Naive thymus-derived CD8-positive, alpha-beta T cell (primary cell): ENCODE measurements around the gene FAM120AOS. TPM values are rescaled to one million over a fixed set of nuclear protein-coding genes. Genes with fewer than 3 reads are reported as not detected.

ENCODE experiments used
- ATAC-seq, 2 donors: fragments of 150-1000 bp; cut with Tn5 transposase in 1 of 2; sonication (Bioruptor Pico), chemical (Tn5 transposase) in 1 of 2; 1 replicate in 1 of 2; 2 replicates in 1 of 2; pipeline ENCODE4 v1.10.0; 2021; ENCODE audit warnings: mild to moderate bottlenecking in 2 of 2, moderate library complexity in 2 of 2
- POLR2A ChIA-PET: fragments of 350-600 bp; sonication (Branson Sonifier 250); formaldehyde crosslinking; loops from one replicate; lab custom pipeline; 2021; ENCODE audit warnings: antibody characterized with exemption; lab: Charles Lee
- DNase-seq, 10 donors: peaks; one replicate each; pipeline versions ENCODE4 v3.0.0 to v3.0.0-alpha.2; 2020 to 2022
- H3K27ac Mint-ChIP-seq, 10 donors: one replicate each; pipeline ENCODE4 v1.8.0; 2020 to 2022; ENCODE audit warnings: mild to moderate bottlenecking in 10 of 10, mixed read lengths in 10 of 10, moderate library complexity in 4 of 10, inconsistent platforms in 1 of 10
- H3K27me3 Mint-ChIP-seq, 5 donors: one replicate each; pipeline ENCODE4 v1.8.0; 2021 to 2022; ENCODE audit warnings: mixed read lengths in 5 of 5
- H3K36me3 Mint-ChIP-seq, 3 donors: one replicate each; pipeline ENCODE4 v1.8.0; 2020 to 2022; ENCODE audit warnings: mixed read lengths in 3 of 3, mild to moderate bottlenecking in 2 of 3, inconsistent platforms in 1 of 3
- H3K4me1 Mint-ChIP-seq, 4 donors: one replicate each; pipeline ENCODE4 v1.8.0; 2021 to 2022; ENCODE audit warnings: mixed read lengths in 4 of 4
- H3K4me3 Mint-ChIP-seq, 10 donors: one replicate each; pipeline ENCODE4 v1.8.0; 2020 to 2022; ENCODE audit warnings: mild to moderate bottlenecking in 10 of 10, mixed read lengths in 10 of 10, moderate library complexity in 6 of 10, inconsistent platforms in 1 of 10
- H3K9me3 Mint-ChIP-seq, 9 donors: one replicate each; pipeline ENCODE4 v1.8.0; 2020 to 2022; ENCODE audit warnings: mixed read lengths in 9 of 9, mild to moderate bottlenecking in 3 of 9, inconsistent platforms in 1 of 9, moderate library complexity in 1 of 9
- polyA plus RNA-seq, 3 donors: library from polyadenylated mRNA; unstranded; fragments of 300-500 nt; fragmentation: Illumina TruSeq; gene quantifications; one replicate each; pipeline ENCODE4 v1.2.3, GENCODE V29; 2021
- total RNA-seq, 8 experiments: library from RNA in 2 of 8; stranded (reverse) in 2 of 8; gene quantifications; one replicate each; pipeline ENCODE4 v1.2.3 and lab custom pipeline; 2021 to 2026

The FAM120AOS gene
- total and polyA plus RNA-seq, 5 experiments from 2014 or later: 49.3 to 59.7 (median 54.6) TPM

DNA sequence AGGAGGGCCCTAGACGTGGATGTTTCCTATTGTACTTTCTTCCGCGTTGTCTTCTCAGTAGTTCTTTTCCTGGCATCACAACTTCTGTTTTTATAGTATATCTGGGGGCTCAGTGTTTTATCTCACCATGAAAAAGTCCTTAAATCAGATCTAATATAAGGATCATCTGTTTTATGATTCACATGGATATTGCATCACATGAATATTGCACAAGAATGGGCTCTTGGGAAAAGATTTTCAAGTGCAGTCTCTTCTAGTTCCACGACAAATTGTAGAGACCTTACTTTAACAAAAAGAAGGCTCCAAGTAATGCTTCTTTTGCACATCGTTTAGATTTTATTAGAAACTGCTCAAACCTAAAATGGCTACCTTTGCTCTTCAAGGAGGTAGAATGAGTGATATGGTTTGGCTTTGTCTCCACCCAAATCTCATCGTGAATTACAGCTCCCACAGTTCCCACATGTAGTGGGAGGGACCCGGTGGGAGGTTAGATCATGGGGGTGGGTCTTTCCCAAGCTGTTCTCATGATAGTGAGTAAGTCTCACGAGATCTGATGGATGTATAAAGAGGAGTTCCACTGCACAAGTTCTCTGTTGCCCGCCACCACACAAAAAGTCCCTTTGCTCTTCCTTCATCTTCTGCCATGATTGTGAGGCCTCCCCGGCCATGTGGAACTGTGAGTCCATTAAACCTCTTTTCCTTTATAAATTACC, 55.6 kb downstream of the FAM120AOS start:
- peaks cover 0 to 4% (median 0%) of the 10 kb centered on the region in 9 donors for H3K9me3 Mint-ChIP-seq
- ATAC-seq (no peak), DNase-seq (no peak)
- no peaks in the 10 kb centered on the region for H3K4me1 Mint-ChIP-seq
- no peak overlapping the region for H3K4me3 Mint-ChIP-seq
- no peak overlapping the region for H3K27ac Mint-ChIP-seq
- POLR2A ChIA-PET: no interaction called here
- peaks cover 0 to 19% (median 6%) of the 10 kb centered on the region in 5 donors for H3K27me3 Mint-ChIP-seq
- peaks cover 0 to 3% (median 0%) of the 10 kb centered on the region in 3 donors for H3K36me3 Mint-ChIP-seq

Other genes starting within 250 kb of the FAM120AOS start
- 10 to 100 TPM; 82.2 to 85.4 TPM for gene FAM120A, start 1.9 kb downstream of the FAM120AOS start, total RNA-seq
- 10 to 100 TPM in 1 of 3 donors, 1 to 10 TPM in 2; 7.8 to 10.7 (median 10.0) TPM for gene FAM120A, start 1.9 kb downstream of the FAM120AOS start, polyA plus RNA-seq
- 10 to 100 TPM; 35.2 to 35.5 TPM for gene PHF2, start 123.0 kb upstream of the FAM120AOS start, total RNA-seq
- 1 to 10 TPM in 2 of 3 donors, under 1 TPM in 1; 0.84 to 2.3 (median 1.3) TPM for gene PHF2, start 123.0 kb upstream of the FAM120AOS start, polyA plus RNA-seq